GM19099 (cell line): Measurements from ENCODE around the gene PUM1.

Experiments used
- POLR2A ChIP-seq: IDR thresholded peaks from 3 replicates; pipeline ENCODE4 v1.6.1; 2011; ENCODE audit warnings: low read depth; ENCODE audit not compliant: insufficient read length; ENCODE audit errors: extremely low read depth

The PUM1 gene

GRCh38 chr1:30936541-30937171 is 128.9 kb downstream of the PUM1 start:
- no peak for TF ChIP-seq POLR2A

GRCh38 chr1:30934613-30935012 is 130.9 kb downstream of the PUM1 start:
- no peak for TF ChIP-seq POLR2A

- TF ChIP-seq POLR2A: no peak
Observed at GRCh38 chr1:30933874-30934252, 131.7 kb downstream of the PUM1 start.

GRCh38 chr1:30930631-30931173 is 134.8 kb downstream of the PUM1 start:
- no peak for TF ChIP-seq POLR2A

- no peak for TF ChIP-seq POLR2A
Observed at GRCh38 chr1:30929944-30930525, 135.5 kb downstream of the PUM1 start.

GRCh38 chr1:30929135-30929889 is 136.2 kb downstream of the PUM1 start:
- no peak for TF ChIP-seq POLR2A

- no peak for TF ChIP-seq POLR2A
Observed at GRCh38 chr1:30928789-30929134, 136.8 kb downstream of the PUM1 start.

GRCh38 chr1:30928171-30928570 is 137.3 kb downstream of the PUM1 start:
- TF ChIP-seq POLR2A: no peak

GRCh38 chr1:30927448-30927847 is 138.1 kb downstream of the PUM1 start:
- TF ChIP-seq POLR2A: no peak

GRCh38 chr1:30923597-30923996 is 141.9 kb downstream of the PUM1 start:
- TF ChIP-seq POLR2A: no peak

- no peak for TF ChIP-seq POLR2A
Observed at GRCh38 chr1:30920827-30921226, 144.7 kb downstream of the PUM1 start.

- no peak for TF ChIP-seq POLR2A
Observed at GRCh38 chr1:30919025-30919881, 146.3 kb downstream of the PUM1 start.

GRCh38 chr1:30916296-30916695 is 149.2 kb downstream of the PUM1 start:
- TF ChIP-seq POLR2A: no peak

- TF ChIP-seq POLR2A: no peak
Observed at GRCh38 chr1:30915491-30916230, 149.9 kb downstream of the PUM1 start.
